Loucy (cell line): ENCODE measurements around the gene KRT37.

Experiments
- H2AFZ ChIP-seq: fragments of 200-600 bp; sonication (generic); 2 replicates; pipeline ENCODE4 v1.6.0; 2016; ENCODE audit warnings: antibody characterized with exemption, mild to moderate bottlenecking, low read length, moderate library complexity
- H3F3A ChIP-seq: fragments of 200-600 bp; 2 replicates; pipeline ENCODE4 v1.6.0; 2016; ENCODE audit warnings: antibody characterized with exemption, low read depth, mild to moderate bottlenecking
- H3K27me3 ChIP-seq: fragments of 200-600 bp; sonication (generic); 2 replicates; pipeline ENCODE4 v1.6.1; 2014; ENCODE audit warnings: low read length, mild to moderate bottlenecking; ENCODE audit not compliant: insufficient read depth, poor library complexity, severe bottlenecking
- H3K36me3 ChIP-seq: fragments of 200-600 bp; sonication (generic); 2 replicates; pipeline ENCODE4 v1.6.1; 2016; ENCODE audit warnings: low read length; ENCODE audit not compliant: insufficient read depth
- H3K4me1 ChIP-seq: fragments of 200-600 bp; sonication (generic); 2 replicates; pipeline ENCODE4 v1.5.1; 2014; ENCODE audit warnings: low read length, mild to moderate bottlenecking; ENCODE audit not compliant: insufficient read depth, poor library complexity, severe bottlenecking
- H3K4me2 ChIP-seq: fragments of 200-600 bp; sonication (generic); 2 replicates; pipeline ENCODE4 v1.6.0; 2014; ENCODE audit warnings: antibody characterized with exemption, low read length, low read depth, mild to moderate bottlenecking; ENCODE audit not compliant: poor library complexity, severe bottlenecking
- H3K4me3 ChIP-seq: fragments of 200-600 bp; sonication (generic); 2 replicates; pipeline ENCODE4 v1.5.1; 2014; ENCODE audit warnings: low read length, mild to moderate bottlenecking, mixed read lengths; ENCODE audit not compliant: poor library complexity, severe bottlenecking
- H3K79me2 ChIP-seq: fragments of 200-600 bp; sonication (generic); 2 replicates; pipeline ENCODE4 v1.6.1; 2014; ENCODE audit warnings: low read length; ENCODE audit not compliant: insufficient read depth
- H3K9ac ChIP-seq: fragments of 200-600 bp; sonication (generic); 2 replicates; pipeline ENCODE4 v1.6.0; 2014; ENCODE audit warnings: mild to moderate bottlenecking, low read depth, low read length, moderate library complexity; ENCODE audit not compliant: poor library complexity, severe bottlenecking
- H3K9me2 ChIP-seq: fragments of 200-600 bp; sonication (generic); replicated peaks from 2 replicates; pipeline ENCODE4 v1.6.1; 2016; ENCODE audit warnings: low read depth, low read length, mixed read lengths
- H3K9me3 ChIP-seq: fragments of 200-600 bp; sonication (generic); 2 replicates; pipeline ENCODE4 v1.6.1; 2014; ENCODE audit warnings: mild to moderate bottlenecking, antibody characterized with exemption, low read length, low read depth; ENCODE audit not compliant: insufficient read depth
- H4K20me1 ChIP-seq: fragments of 200-600 bp; sonication (generic); 2 replicates; pipeline ENCODE4 v1.6.0; 2014; ENCODE audit warnings: antibody characterized with exemption, low read length, mild to moderate bottlenecking; ENCODE audit not compliant: insufficient read depth, poor library complexity, severe bottlenecking
- CTCF ChIP-seq: fragments of 200-600 bp; sonication (generic); conservative IDR thresholded peaks from 2 replicates; pipeline ENCODE4 v1.5.1; 2014; ENCODE audit warnings: mild to moderate bottlenecking, antibody characterized with exemption, low read length
- EZH2phosphoT487 ChIP-seq: fragments of 200-600 bp; IDR thresholded peaks from 2 replicates; pipeline ENCODE4 v1.6.1; 2018; ENCODE audit warnings: antibody characterized with exemption, mild to moderate bottlenecking, moderate library complexity, borderline replicate concordance

The KRT37 gene

GRCh38 chr17:41393826-41394225 is 30.6 kb downstream of the KRT37 start:
- Histone ChIP-seq H4K20me1 (no peaks in the 10 kb centered on the region), H3K9me2 (no peaks in the 10 kb centered on the region), H3K36me3 (no peaks in the 10 kb centered on the region), H3K9me3 (no peaks in the 10 kb centered on the region), H2AFZ (no peak overlapping the region), H3K9ac (no peak overlapping the region), H3K79me2 (no peaks in the 10 kb centered on the region), H3K4me3 (no peak overlapping the region), H3F3A (no peaks in the 10 kb centered on the region), H3K4me2 (no peak overlapping the region), H3K27me3 (no peaks in the 10 kb centered on the region), H3K4me1 (no peaks in the 10 kb centered on the region)
- TF ChIP-seq CTCF (no peak), EZH2phosphoT487 (no peak)

- no peaks in the 10 kb centered on the region for H4K20me1 ChIP-seq
- H3K36me3 ChIP-seq: no peaks in the 10 kb centered on the region
- H3K4me2 ChIP-seq: no peak overlapping the region
- no peak overlapping the region for H3K9ac ChIP-seq
- TF ChIP-seq CTCF (no peak), EZH2phosphoT487 (no peak)
- no peaks in the 10 kb centered on the region for H3K9me2 ChIP-seq
- H3K4me1 ChIP-seq: no peaks in the 10 kb centered on the region
- no peaks in the 10 kb centered on the region for H3F3A ChIP-seq
- H3K79me2 ChIP-seq: no peaks in the 10 kb centered on the region
- no peaks in the 10 kb centered on the region for H3K9me3 ChIP-seq
- H2AFZ ChIP-seq: no peak overlapping the region
- no peaks in the 10 kb centered on the region for H3K27me3 ChIP-seq
- H3K4me3 ChIP-seq: no peak overlapping the region
Observed at GRCh38 chr17:41393294-41393693, 31.1 kb downstream of the KRT37 start.

GRCh38 chr17:41392278-41392677 is 32.1 kb downstream of the KRT37 start:
- TF ChIP-seq CTCF (no peak), EZH2phosphoT487 (no peak)
- Histone ChIP-seq H3F3A (no peaks in the 10 kb centered on the region), H3K36me3 (no peaks in the 10 kb centered on the region), H3K9ac (no peak overlapping the region), H3K4me1 (no peaks in the 10 kb centered on the region), H3K9me2 (no peaks in the 10 kb centered on the region), H3K79me2 (no peaks in the 10 kb centered on the region), H3K9me3 (no peaks in the 10 kb centered on the region), H3K4me2 (no peak overlapping the region), H3K4me3 (no peak overlapping the region), H3K27me3 (no peaks in the 10 kb centered on the region), H2AFZ (no peak overlapping the region), H4K20me1 (no peaks in the 10 kb centered on the region)
